Heart left ventricle (tissue), 13 donors: Measurements from ENCODE around the gene BMERB1.

Source experiments
- POLR2A ChIP-seq, 2 donors: fragments of 450-650 bp; IDR thresholded peaks; one replicate each; pipeline ENCODE4 v1.6.1; 2017; ENCODE audit warnings: antibody characterized with exemption in 2 of 2, mild to moderate bottlenecking in 2 of 2, moderate library complexity in 2 of 2
- TF ChIP-seq, protein P1 (sequence below), 12 donors: fragments of 200-600 bp; sonication (generic) in 4 of 12; IDR thresholded peaks; one replicate each; pipeline versions ENCODE4 v1.5.0 to v1.8.0; 2018 to 2022; ENCODE audit warnings: antibody characterized with exemption in 12 of 12, mild to moderate bottlenecking in 5 of 12
- donor health status: ischemic (EF 13 %, LVEDD 7.1; RV severe dilation, severe dysfunction).
- donor health status: DM: no; HTN: yes; CAD: no.
- donor health status: DM: no; HTN: no; CAD: no.
- donor health status: ischemic (EF 25% LVEDD 6.9; RV normal size, moderate dysfunction).
- donor health status: ischemic (EF 25% LVEDD 5.7; RV mildly dilated, moderate dysfunction).
- donor health status: ischemic (EF 35%, LVEDD 5.7; RV mildly dilated, moderate dysfunction).
- donor health status: nonischemic (EF 11% LVEDD 7.7; RV severe dilation, severe dysfunction).
- donor health status: DM: yes; HTN: yes; CAD: no.
- donor health status: PGD.
- donor health status: ischemic (EF 29% LVEDD 5.4; RV normal size, mild dysfunction).
- donor health status: nonischemic (EF 23%, LVEDD 6.1; RV moderate dilation, normal function).

- TF ChIP-seq, protein P1, sequence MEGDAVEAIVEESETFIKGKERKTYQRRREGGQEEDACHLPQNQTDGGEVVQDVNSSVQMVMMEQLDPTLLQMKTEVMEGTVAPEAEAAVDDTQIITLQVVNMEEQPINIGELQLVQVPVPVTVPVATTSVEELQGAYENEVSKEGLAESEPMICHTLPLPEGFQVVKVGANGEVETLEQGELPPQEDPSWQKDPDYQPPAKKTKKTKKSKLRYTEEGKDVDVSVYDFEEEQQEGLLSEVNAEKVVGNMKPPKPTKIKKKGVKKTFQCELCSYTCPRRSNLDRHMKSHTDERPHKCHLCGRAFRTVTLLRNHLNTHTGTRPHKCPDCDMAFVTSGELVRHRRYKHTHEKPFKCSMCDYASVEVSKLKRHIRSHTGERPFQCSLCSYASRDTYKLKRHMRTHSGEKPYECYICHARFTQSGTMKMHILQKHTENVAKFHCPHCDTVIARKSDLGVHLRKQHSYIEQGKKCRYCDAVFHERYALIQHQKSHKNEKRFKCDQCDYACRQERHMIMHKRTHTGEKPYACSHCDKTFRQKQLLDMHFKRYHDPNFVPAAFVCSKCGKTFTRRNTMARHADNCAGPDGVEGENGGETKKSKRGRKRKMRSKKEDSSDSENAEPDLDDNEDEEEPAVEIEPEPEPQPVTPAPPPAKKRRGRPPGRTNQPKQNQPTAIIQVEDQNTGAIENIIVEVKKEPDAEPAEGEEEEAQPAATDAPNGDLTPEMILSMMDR (IDR thresholded peaks at IDR 0.05): no peak
- no peak for TF ChIP-seq POLR2A (IDR thresholded peaks at IDR 0.05)
These were observed 176.0 kb downstream of the BMERB1 start for GRCh38 chr16:15610369-15610871.
